GM19239 (cell line): ENCODE measurements around the gene LGALS4.
"Not testable (repeated sequence)": the region's sequence is repeated elsewhere in the genome, so short reads cannot be mapped to it uniquely, and the experiment has no call there.

Source experiments
- DNase-seq: peaks from one replicate; pipeline ENCODE4 v3.0.0; 2011; ENCODE audit warnings: low spot score; ENCODE audit not compliant: insufficient read length
- FAIRE-seq: peaks from 2 replicates; lab custom pipeline; 2011; peaks lifted over from hg19 to GRCh38; lab: Jason Lieb, UNC

Gene LGALS4

DNA sequence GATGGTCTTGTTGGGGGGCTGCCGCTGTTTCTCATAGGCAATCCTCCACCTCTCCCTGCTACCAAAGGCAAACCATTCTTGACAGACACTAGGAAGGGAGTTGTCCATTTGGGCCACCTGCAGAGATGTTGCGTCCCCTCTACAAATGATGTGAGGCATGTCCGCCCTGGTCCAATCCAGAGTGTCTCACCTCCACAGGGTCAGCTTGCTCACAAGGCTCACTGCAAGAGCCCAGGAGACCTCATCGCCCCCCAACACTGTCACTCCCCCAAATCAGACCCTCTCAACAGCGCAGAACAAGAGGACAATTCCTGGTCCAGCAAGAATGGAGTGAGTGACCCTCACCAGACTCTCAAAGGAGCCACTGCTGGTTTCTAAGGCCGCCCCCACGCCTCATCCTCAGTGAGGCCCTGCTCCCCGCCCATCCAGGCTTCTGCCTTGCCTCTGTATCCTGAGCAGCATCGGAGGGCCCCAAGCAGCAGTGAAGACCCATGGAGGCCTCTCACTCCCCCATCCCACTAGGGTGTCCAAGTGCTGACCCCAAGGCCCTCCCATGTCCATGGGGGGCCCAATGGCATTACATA, 30.5 kb upstream of the LGALS4 start:
- FAIRE-seq (no peak), DNase-seq (no peak)

DNA sequence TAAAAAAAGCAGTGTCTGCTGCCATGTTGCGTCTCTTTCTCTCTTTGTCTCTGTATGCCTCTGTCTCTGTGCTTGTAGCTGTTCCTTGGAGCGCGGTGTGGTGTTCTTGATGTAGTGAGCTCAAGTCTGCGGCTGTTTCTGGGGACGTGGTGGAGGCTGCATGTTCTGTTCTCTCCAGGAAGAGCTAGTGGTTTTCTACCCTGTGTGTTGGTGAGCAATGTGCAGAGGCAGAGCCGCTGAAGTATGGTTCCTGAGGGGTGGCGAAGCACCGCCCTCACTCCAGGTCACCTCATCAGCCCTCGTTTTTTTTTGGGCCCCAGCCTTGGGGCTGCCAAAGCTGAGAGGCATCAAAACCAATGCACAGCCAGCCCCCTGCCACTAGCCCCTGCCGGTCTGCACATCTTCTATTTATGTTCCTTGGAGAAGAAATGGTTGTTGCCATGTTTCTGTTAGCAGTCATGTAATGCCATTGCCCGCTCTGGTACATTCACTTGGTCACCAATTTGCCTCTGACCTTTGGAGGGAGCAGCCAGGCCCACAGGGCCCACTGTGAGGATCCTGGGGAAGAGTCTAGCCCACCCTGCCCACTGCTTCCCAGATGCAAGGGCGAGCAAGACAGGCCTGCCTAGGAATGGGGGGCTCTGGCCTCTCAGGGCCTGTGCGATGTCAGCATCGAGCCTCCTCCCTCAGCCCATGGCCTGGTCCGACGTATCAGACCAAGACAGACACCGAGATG, 29.9 kb upstream of the LGALS4 start:
- DNase-seq: no peak
- FAIRE-seq: no peak

DNA sequence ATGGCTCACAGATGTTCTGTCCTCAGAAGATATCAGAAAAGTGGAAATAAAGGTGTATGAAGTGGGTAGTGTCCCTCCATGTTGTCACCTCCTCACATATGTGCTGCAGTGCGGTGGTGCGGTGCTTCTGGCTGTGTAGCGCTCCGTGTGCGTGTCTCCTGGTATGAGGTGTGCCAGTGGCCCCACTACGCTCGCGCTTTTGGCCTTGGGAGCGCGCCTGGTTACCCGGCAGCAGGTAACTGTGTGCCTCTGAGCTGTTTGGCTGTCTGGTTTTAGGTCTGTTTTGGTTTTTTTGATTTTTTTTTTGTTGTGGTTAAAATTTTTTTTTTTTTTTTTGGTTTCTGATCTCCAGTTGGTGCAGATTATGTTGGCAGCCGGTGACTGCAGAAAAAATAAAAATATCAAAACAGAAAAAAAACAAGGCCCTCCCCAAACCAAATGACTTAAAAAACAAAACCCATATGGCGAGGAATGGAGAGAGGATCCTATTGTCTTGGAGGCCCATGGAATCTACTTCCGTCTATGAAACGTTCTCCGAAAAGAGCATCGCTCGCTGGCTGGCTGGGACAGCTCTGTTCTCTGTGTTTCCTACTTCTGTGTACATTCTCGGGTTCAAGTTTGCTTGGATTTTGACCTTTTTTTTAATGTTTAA, 29.2 kb upstream of the LGALS4 start:
- FAIRE-seq (no peak), DNase-seq (no peak)

DNA sequence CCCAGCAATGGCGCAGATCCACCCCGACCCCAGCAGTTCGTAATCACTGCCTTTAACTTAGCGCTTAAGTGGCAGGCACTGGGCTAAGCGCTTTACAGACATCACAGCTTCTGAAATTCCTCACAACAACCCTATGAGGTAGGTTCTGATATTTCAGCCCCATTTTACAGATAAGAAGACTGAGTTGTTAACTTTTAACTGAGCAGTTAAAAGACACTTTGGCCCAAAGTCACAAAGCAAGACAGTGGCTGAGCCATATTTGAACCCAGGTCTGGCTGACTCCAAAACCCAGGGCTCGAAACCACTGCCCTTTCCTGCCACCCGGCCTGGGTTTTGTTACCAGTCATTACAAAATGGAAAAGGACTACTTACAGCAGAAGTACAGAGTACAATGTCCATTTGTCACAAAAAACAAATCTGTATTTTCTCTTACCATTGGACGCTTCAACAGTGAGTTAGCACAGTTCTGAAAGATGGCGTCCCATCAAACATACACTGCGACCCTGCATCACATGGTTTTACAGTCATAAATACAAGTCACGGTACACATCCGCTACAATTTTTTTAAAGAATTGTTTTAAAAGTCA, 28.5 kb upstream of the LGALS4 start:
- FAIRE-seq: no peak
- no peak for DNase-seq

DNA sequence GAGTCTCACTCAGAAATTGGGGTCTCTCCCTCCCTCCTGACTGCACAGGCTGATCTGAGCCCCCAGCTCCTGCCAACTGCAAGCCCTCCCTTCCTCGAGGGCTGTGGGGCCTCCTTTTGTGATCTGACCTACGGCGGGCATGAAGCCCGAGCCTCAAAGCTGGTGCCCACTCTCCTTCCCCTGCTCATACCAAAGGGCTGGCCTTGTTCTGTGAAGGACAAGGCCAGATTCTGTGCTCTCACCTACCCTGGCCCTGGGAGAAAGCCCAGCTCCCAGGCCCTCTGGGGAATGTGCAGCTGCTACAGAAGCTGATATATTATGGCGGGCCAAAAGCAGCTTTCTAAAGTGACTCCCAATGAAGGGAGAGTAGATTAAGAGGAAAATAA, 27.8 kb upstream of the LGALS4 start:
- DNase-seq: no peak
- FAIRE-seq: no peak

DNA sequence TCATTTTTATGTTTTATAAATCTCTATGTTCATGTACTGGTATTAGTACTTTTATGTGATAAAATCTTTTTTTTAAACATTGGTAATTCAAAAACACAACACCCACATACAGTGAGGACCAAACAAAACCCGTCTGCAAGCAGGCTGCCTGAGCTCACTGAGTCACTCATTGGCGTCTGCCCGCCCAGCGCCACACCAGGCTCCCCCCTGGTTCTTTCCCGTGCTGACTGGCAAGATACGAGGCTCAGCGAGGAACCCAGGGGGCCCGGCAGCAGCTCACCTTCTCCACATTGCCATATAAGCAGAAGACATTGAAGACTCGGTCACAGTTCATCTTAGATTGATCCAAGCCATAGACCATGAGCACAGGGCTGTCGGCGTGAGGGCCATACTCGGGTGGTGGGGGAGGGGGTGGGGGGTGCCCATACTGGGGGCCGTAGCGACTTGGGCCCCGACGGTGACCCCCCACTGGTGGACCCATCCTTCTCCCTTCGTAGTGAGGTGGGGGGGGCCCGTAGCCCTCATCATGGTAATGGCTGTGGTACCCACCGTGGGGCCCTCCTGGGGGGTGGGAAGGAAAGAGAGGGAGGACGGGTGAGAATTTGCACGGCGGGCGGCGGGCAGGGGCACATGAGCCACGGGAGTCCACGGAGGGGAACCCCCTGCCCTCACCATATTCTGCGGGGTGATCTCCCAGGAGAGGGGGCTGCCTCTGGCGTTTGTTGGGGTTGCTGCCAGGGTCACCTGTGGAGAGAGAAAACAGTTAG, 27.3 kb upstream of the LGALS4 start:
- DNase-seq: no peak

DNA sequence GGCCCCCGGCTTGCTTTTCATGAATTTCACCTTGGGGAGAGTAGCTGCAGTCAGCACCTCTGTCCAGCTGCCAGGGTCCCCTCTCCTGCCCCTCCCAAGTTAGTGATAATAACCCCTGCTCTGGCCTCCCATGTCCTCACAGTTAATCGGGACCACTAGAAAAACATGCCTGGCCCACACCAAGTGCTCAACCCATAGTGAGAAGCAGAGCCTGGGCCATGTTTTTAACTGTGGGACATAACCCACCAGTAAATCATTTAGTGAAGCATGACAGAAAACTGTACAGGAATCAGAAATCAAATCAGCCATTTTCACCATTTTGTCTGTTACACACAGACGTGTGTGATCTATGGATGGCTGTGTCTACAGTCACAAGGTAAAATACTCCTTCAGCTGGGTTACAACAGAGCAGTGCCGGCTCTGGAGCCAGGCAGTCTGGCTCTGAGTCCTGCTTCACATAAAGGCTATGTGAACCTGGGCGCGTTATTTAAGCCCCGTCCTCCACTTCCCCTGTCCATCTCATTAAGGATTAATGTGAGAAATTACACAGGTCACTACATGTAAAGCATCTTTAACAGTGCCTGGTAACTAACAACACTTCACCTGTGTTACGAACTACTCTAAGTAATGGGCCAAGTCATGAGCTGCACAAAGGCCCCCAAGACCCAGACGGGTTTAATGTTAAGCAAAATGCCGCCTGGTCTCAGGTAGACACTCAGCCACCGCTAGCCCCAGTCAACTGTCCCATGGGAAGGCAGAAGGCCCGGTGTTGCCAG, 26.4 kb upstream of the LGALS4 start:
- no peak for FAIRE-seq
- DNase-seq: no peak

More for the DNA sequence above, 27.3 kb upstream of the LGALS4 start:
- no peak for FAIRE-seq

DNA sequence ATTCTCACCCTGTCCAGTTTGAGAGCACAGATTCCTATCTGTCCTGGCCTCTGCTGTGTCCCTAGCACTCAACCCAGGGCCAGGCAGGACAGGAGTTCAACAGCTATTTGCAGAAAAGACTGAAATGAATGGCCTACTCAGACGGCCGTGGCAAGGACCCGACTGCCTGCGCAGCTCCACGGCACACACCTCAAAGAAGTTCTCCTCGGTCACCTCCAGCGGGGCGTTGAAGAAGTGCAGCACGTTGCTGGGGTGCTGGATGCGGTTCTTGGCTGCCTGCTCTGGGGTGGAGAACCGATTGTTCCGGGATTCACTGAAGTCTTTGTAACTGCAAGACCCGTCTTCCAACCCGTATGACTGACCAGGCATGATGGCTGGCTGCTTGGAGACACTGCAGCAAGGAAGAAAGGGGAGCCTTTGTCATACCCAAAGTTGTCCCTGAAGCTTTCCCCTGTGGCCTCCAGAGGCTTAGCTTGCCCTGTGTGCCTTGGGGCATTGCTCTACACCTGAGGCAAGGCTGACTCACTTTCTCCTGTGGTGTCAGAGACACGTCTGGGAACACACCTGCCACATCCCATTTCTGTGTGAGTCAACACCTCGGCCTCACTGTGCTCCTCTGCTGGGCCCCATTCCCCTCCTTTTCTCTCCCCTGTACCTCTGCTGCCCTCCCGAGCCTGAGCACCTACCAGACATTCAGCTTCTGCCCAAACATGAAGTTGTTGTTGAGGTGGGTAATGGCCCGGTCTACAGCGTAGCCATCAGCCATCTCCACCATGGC, 25.7 kb upstream of the LGALS4 start:
- DNase-seq: no peak

DNA sequence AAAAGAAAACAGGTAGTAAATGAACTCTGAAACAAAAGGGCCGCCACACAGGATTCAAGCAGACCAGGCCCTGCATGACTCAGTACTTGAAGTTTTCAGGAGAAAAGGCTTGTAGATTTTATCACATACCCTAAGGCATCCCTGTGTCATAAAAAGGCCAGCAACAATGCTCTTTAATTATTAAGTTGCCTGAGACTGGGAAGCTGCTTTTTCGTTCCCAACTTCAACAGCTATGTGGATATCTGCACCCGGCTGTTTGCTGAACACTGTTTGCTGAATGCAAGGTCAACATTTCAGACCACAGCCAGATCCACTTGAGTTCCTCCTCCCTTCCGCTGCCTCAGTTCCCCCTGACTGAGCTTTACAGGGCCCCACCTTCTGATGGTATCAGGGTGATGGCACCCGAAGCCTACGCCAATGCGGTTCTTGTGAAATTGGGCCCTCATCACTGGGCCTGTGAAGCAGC, 24.9 kb upstream of the LGALS4 start:
- DNase-seq: no peak
- FAIRE-seq: no peak

More for the DNA sequence above, 25.7 kb upstream of the LGALS4 start:
- no peak for FAIRE-seq

DNA sequence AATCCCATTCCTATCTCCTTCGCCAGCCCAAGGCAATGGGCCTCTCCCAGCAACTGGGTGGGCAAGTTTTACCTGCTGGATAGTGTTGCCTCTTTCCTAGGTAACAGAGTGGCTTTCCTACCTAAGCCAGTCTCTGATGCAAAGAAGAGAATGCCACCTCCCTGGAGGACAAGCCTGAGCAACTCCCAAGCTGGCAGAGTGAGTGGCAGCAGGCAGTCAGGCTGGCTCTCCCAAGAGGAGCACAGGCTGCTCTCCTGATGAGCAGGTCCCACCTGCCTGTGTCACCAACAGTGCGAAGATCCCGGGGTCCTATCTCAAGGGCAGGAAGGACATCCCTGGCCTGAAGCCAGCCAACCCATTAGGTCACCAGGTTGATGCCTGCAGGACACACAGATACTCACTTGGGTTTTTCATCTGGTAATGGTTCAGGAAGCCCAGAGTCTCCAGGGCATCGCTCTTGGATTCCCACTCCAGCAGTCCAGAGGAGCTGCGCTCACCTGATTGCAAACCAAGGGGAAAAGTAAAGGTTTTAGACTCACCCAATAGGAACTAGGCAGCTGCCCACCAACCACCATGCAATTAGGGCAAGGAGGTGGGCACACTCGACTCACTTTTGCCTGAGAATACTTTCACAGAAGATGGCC, 24.4 kb upstream of the LGALS4 start:
- FAIRE-seq (no peak), DNase-seq (no peak)

DNA sequence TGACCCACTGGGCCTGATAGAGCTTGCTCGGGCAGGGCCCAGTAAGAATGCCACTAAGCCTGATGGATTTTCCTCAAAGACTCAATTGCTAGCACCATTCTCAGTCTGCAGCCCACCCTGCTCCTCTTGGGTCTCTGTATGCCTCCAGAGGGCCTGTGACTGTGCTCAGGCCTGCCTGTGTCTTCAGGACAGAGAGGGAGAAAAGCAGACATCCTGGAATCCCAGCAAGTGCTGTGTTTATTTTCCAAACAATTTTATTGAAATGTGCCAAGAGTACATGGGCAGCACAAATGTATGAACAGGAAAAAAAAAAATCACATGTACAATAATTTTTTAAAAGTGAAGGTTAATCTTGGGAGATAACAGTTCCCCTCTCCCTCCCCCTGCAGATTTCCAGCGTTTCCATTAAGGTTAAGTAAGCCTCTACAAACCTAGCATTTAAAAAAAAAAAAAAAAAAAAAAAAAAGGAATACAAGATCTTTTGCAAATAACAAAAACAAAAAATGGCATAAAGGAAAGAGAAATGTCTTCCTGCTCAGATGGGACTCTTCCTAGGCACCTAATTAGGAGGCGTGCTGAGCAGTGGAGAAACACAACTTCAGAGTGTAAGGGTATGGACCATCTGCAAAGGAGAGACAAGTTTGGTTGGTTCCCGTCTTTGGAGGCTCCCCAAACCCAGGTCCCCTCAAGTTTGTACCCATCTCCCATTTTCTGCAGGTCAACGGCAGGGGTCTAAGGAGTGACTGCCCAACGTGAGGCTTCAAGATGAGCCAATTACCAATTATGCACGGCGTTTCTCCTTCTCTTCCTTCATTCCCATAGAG, 23.6 kb upstream of the LGALS4 start:
- DNase-seq: no peak
- no peak for FAIRE-seq

DNA sequence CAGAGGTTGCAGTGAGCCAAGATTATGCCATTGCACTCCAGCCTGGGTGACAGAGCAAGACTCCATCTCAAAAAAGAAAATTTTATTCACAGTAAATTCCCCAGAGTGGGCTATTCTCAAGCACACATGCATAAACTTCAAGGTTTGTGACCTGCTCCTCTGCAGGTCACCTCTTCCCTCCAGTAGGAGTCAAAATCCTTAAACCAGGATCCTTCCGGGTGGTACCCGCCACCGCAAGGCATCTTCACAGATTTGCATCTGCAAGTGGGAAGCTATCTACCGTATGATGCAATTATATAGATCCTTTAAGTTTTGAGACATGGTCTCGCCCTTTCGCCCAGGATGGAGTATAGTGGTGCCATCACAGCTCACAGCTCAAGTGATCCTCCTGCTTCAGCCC, 21.8 kb upstream of the LGALS4 start:
- no peak for FAIRE-seq
- DNase-seq: no peak

DNA sequence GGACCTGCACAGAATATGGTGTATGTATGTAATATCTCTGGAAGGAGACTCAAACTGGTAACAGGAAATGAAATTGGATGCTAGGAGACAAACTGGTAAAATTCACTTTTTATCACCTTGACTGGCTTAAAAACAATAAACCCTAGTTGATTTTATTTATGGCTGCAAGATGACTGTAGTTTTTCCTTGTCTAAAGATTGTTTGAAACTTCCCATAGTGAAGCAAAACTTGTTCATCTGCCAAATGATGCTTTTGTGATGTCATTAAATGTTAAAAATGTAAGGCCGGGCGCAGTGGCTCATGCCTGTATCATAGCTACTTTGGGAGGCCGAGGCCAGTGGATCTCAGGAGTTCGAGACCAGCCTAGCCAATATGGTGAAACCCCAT, 21.4 kb upstream of the LGALS4 start:
- DNase-seq: no peak
- FAIRE-seq: no peak

DNA sequence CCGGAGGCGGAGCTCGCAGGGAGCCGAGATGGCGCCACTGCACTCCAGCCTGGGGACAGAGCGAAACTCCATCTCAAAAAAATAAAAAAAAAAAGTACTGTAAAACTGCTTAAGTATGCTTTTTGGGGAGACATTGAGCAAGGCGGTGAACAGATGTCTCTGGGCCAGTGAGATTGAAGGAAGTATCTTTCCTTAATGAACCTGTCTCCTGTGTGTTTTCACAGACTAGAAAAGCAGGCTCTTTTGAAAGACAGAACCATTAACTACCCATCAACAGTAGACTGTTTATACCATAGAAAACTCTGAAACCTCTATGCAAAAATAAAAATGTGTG, 20.3 kb upstream of the LGALS4 start:
- FAIRE-seq: no peak
- DNase-seq: no peak

DNA sequence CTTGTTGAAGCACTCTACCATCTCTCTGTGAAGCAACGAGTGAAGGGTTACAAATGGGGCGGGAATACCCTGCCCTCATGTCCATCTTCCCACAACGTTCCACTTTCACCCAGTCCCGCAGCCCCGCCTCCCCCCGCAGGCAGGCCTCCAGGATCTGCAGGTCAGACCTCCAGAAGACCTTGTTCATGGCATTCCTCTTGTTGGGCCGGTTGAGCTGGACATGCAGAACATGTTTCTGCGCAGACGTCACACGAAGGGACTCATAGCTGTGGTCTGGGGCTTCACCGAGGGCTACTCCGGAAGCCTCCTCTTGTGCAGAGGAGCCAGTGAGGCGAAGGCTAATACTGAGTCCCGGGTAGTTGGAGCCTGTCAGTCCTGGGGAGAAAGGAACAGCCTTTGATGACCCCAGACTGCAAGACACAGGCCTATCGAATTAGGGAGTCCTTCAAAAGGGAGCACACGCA, 18.4 kb upstream of the LGALS4 start:
- FAIRE-seq (no peak), DNase-seq (peak; percentile 71)

DNA sequence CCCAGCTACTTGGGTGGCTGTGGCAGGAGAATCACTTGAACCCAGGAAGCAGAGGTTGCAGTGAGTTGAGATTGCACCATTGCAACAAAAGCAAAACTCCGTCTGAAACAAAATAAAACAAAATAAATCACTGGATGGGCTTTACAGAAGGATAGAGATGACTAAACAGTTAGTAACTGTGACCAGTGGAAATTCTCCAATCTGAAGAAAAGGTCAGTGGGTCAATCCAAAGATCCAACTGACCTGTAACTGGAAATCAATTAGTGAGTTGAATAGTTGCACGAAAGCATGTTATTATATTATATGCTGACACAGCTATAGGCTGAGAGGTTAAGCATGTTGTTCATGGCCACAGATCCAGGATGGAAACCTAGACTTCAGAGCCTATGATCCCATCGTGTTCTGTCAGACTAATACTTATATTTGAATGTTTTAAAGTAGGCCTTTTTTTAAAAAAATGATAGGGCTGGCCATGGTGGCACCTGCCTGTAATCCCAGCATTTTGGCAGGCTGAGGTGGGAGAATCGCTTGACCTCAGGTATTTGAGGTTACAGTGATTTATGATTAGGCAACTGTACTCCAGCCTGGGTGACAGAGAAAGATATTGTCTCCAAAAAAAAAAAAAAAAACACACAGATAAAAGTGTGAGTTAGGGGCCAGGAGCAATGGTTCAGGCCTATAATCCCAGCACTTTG, 17.4 kb upstream of the LGALS4 start:
- FAIRE-seq (no peak), DNase-seq (no peak)

DNA sequence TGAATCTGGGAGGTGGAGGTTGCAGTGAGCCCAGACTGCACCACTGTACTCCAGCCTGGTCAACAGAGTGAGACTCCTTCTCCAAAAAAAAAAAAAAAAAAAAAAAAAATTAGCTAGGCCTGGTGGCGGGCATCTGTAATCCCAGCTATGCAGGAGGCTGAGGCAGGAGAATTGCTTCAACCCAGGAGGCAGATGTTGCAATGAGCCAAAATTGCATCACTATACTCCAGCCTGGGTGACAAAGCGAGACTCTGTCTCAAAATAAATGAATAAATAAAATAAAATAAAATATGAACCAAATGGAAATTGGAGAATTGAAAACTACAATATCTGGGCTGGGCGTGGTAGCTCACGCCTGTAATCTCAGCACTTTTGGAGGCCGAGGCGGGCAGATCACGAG, 16.5 kb upstream of the LGALS4 start:
- not testable (repeated sequence) for FAIRE-seq, DNase-seq
